AG04450 (cell line): ENCODE measurements around the gene NFKB2. TPM values are rescaled to one million over a fixed set of nuclear protein-coding genes. Genes with fewer than 3 reads are reported as not detected.

Experiments
- CTCF ChIA-PET: fragments of 300-600, 350-600 bp; formaldehyde crosslinking; extraction: SDS; loops from one replicate; lab custom pipeline; 2022; ENCODE audit warnings: antibody characterized with exemption, inconsistent platforms; lab: Charles Lee
- POLR2A ChIA-PET: fragments of 350-600 bp; formaldehyde crosslinking; extraction: SDS; loops from one replicate; lab custom pipeline; 2021; ENCODE audit warnings: antibody characterized with exemption, inconsistent platforms; lab: Yijun Ruan, JAX
- DNase-seq: peaks from one replicate; pipeline ENCODE4 v3.0.0-alpha.2; 2011; ENCODE audit warnings: low read depth, low spot score
- H3K27ac ChIP-seq: one replicate; pipeline ENCODE4 v1.5.1; 2012; ENCODE audit warnings: low read depth, low read length, control low read depth
- H3K27me3 ChIP-seq: one replicate; pipeline ENCODE4 v1.6.0; 2012; ENCODE audit warnings: low read length; ENCODE audit not compliant: control insufficient read depth, insufficient read depth
- H3K4me3 ChIP-seq: 2 replicates; pipeline ENCODE4 v1.5.1; 2011; ENCODE audit warnings: mild to moderate bottlenecking, low read depth, low read length, control low read depth
- H3K9me3 ChIP-seq: 2 replicates; pipeline ENCODE4 v1.5.1; 2012; ENCODE audit warnings: low read length; ENCODE audit not compliant: control insufficient read depth, insufficient read depth
- CTCF ChIP-seq: IDR thresholded peaks from 2 replicates; pipeline ENCODE4 v1.5.1; 2011; ENCODE audit warnings: low read depth, low read length, control low read depth, inconsistent platforms
- polyA plus RNA-seq: library from polyadenylated mRNA; depleted of rRNA; stranded (reverse); fragments of >200 nt; gene quantifications from 2 replicates; pipeline ENCODE4 v1.2.3, GENCODE V29; 2011

The NFKB2 gene
- polyA plus RNA-seq, 1 experiment = 26.1 TPM

- no peak overlapping the region for H3K27ac ChIP-seq
- TF ChIP-seq CTCF = no peak
- no peak for DNase-seq
- peaks cover 3% of the 10 kb centered on the region for H3K27me3 ChIP-seq
- ChIA-PET POLR2A (no interaction called here), CTCF (interaction anchor here (0.6 to 1.0 kb wide), 2 partner anchors 9 to 236 kb away, joined by 3 read pairs; no protein-coding TSS in a partner anchor)
- H3K9me3 ChIP-seq = no peaks in the 10 kb centered on the region; the same call in 1 of the 2 replicates
- H3K4me3 ChIP-seq = no peak overlapping the region
Measured at GRCh38 chr10:102405108-102405571, 9.6 kb downstream of the NFKB2 start.

- no peak for TF ChIP-seq CTCF
- no peak for DNase-seq
- CTCF ChIA-PET = interaction anchor here (1.1 kb wide), 1 partner anchor 17 kb away, joined by 3 read pairs; no protein-coding TSS in a partner anchor
- POLR2A ChIA-PET = no interaction called here
- Histone ChIP-seq H3K9me3 (no peaks in the 10 kb centered on the region; the same call in 1 of the 2 replicates), H3K27ac (no peak overlapping the region), H3K27me3 (peaks cover 7% of the 10 kb centered on the region), H3K4me3 (no peak overlapping the region)
Measured at GRCh38 chr10:102405632-102406031, 10.1 kb downstream of the NFKB2 start.

- POLR2A ChIA-PET = interaction anchor here (0.7 kb wide), 1 partner anchor 10 kb away, joined by 3 read pairs; no protein-coding TSS in a partner anchor
- H3K9me3 ChIP-seq = no peaks in the 10 kb centered on the region; the same call in 1 of the 2 replicates
- no peak for DNase-seq
- no peak for TF ChIP-seq CTCF
- CTCF ChIA-PET = no interaction called here
- no peak overlapping the region for H3K27ac ChIP-seq
- H3K4me3 ChIP-seq = no peak overlapping the region
- H3K27me3 ChIP-seq = peaks cover 14% of the 10 kb centered on the region
Measured at GRCh38 chr10:102406815-102407214, 11.3 kb downstream of the NFKB2 start.

GRCh38 chr10:102407425-102408130, 12.1 kb downstream of the NFKB2 start:
- no peaks in the 10 kb centered on the region; the same call in 1 of the 2 replicates for H3K9me3 ChIP-seq
- DNase-seq = no peak
- peaks cover 22% of the 10 kb centered on the region for H3K27me3 ChIP-seq
- CTCF ChIA-PET = interaction anchor here (0.6 to 1.4 kb wide), 4 partner anchors 8 to 181 kb away, joined by 3 to 6 read pairs (median 4); no protein-coding TSS in a partner anchor
- H3K4me3 ChIP-seq = no peak overlapping the region
- POLR2A ChIA-PET = no interaction called here
- TF ChIP-seq CTCF = no peak
- H3K27ac ChIP-seq = no peak overlapping the region
